SK-N-SH (cell line): ENCODE measurements around the gene ST8SIA4. TPM values are rescaled to one million over a fixed set of nuclear protein-coding genes. Genes with fewer than 3 reads are reported as not detected.

Experiments used
- CTCF ChIA-PET: fragments of 300-600, 350-600 bp; formaldehyde crosslinking; extraction: SDS; loops from one replicate; lab custom pipeline; 2021; lab: Yijun Ruan, JAX
- POLR2A ChIA-PET: fragments of 350-600 bp; sonication (Branson Sonifier 250); formaldehyde crosslinking; extraction: SDS; loops from one replicate; lab custom pipeline; 2020; ENCODE audit warnings: antibody characterized with exemption, inconsistent platforms; lab: Yijun Ruan, JAX
- DNase-seq: peaks from one replicate; pipeline ENCODE4 v3.0.0; 2012
- H2AFZ ChIP-seq: fragments of 200-600 bp; sonication (generic); 2 replicates; pipeline ENCODE4 v1.8.1; 2016; ENCODE audit warnings: antibody characterized with exemption, mild to moderate bottlenecking, low read depth
- H3F3A ChIP-seq: fragments of 200-600 bp; sonication (generic); replicated peaks from 2 replicates; pipeline ENCODE3; 2016; ENCODE audit warnings: antibody characterized with exemption, mild to moderate bottlenecking; ENCODE audit not compliant: insufficient read depth
- H3K27ac ChIP-seq, 2 experiments: fragments of 200-500 bp in 1 of 2; fragments of 200-600 bp in 1 of 2; sonication (Bioruptor generic) in 1 of 2; sonication (generic), shearing (Covaris generic) in 1 of 2; 2 replicates each; pipeline versions ENCODE4 v1.5.1 to v1.6.1; 2014 to 2016; ENCODE audit warnings: low read depth in 2 of 2, inconsistent platforms in 1 of 2, low read length in 1 of 2, mild to moderate bottlenecking in 1 of 2, mixed read lengths in 1 of 2
- H3K27me3 ChIP-seq: fragments of 200-600 bp; sonication (generic), shearing (Covaris generic); 2 replicates; pipeline ENCODE4 v1.6.1; 2016; ENCODE audit warnings: mixed run types; ENCODE audit not compliant: insufficient read depth
- H3K36me3 ChIP-seq, 2 experiments: fragments of 200-500 bp in 1 of 2; fragments of 200-600 bp in 1 of 2; sonication (Bioruptor generic) in 1 of 2; sonication (generic) in 1 of 2; replicated peaks in 1 of 2; 2 replicates each; pipeline versions ENCODE3 to v1.5.1; 2014 to 2016; ENCODE audit warnings: low read length in 1 of 2, mild to moderate bottlenecking in 1 of 2; ENCODE audit not compliant: insufficient read depth in 2 of 2, control insufficient read depth in 1 of 2
- H3K4me1 ChIP-seq, 2 experiments: fragments of 200-500 bp in 1 of 2; fragments of 200-600 bp in 1 of 2; sonication (Bioruptor generic) in 1 of 2; sonication (generic), shearing (Covaris generic) in 1 of 2; 2 replicates each; pipeline versions ENCODE4 v1.5.1 to v1.6.1; 2014 to 2016; ENCODE audit warnings: low read depth in 1 of 2, low read length in 1 of 2, mixed run types in 1 of 2; ENCODE audit not compliant: insufficient read depth in 2 of 2, control insufficient read depth in 1 of 2
- H3K4me2 ChIP-seq: fragments of 200-600 bp; sonication (generic), shearing (Covaris generic); 2 replicates; pipeline ENCODE4 v1.6.1; 2017; ENCODE audit warnings: mixed run types
- H3K4me3 ChIP-seq, 2 experiments: fragments of 200-500 bp in 1 of 2; fragments of 200-600 bp in 1 of 2; sonication (Bioruptor generic) in 1 of 2; sonication (generic), shearing (Covaris generic) in 1 of 2; 2 replicates each; pipeline versions ENCODE4 v1.5.1 to v1.8.1; 2014 to 2016; ENCODE audit warnings: low read depth in 2 of 2, inconsistent platforms in 1 of 2, low read length in 1 of 2, mild to moderate bottlenecking in 1 of 2, mixed read lengths in 1 of 2, moderate library complexity in 1 of 2
- H3K79me2 ChIP-seq: fragments of 200-600 bp; sonication (generic); 2 replicates; pipeline ENCODE4 v1.8.1; 2017; ENCODE audit warnings: mild to moderate bottlenecking; ENCODE audit not compliant: insufficient read depth
- H3K9ac ChIP-seq: fragments of 200-600 bp; sonication (generic); 2 replicates; pipeline ENCODE4 v1.6.1; 2017; ENCODE audit warnings: mixed run types
- H3K9me2 ChIP-seq: fragments of 200-600 bp; sonication (generic); 2 replicates; pipeline ENCODE4 v1.6.1; 2017; ENCODE audit warnings: mixed run types
- H3K9me3 ChIP-seq: fragments of 200-600 bp; sonication (generic); 2 replicates; pipeline ENCODE4 v1.6.1; 2017; ENCODE audit warnings: mixed run types, mild to moderate bottlenecking, moderate library complexity
- H4K20me1 ChIP-seq: fragments of 200-600 bp; sonication (generic); 2 replicates; pipeline ENCODE4 v1.6.1; 2017; ENCODE audit warnings: mild to moderate bottlenecking, mixed run types; ENCODE audit not compliant: insufficient read depth
- CTCF ChIP-seq: fragments of 200-600 bp; sonication (generic); IDR thresholded peaks from 2 replicates; pipeline ENCODE4 v1.6.1; 2017; ENCODE audit warnings: antibody characterized with exemption, mild to moderate bottlenecking, moderate library complexity
- EP300 ChIP-seq, 2 experiments: IDR thresholded peaks; 2 replicates each; pipeline versions ENCODE4 v1.4.0 to v1.6.1; 2012; ENCODE audit warnings: borderline replicate concordance in 1 of 2, low read depth in 1 of 2, low read length in 1 of 2
- FOSL2 ChIP-seq: IDR thresholded peaks from 2 replicates; pipeline ENCODE4 v1.4.0; 2012; ENCODE audit warnings: low read depth, mild to moderate bottlenecking, moderate library complexity, borderline replicate concordance
- NRF1 ChIP-seq: IDR thresholded peaks from 2 replicates; pipeline ENCODE4 v1.6.1; 2012; ENCODE audit warnings: low read depth, mild to moderate bottlenecking, low read length
- PBX3 ChIP-seq: IDR thresholded peaks from 2 replicates; pipeline ENCODE4; 2012
- POLR2AphosphoS5 ChIP-seq: IDR thresholded peaks from 2 replicates; pipeline ENCODE4 v1.6.1; 2012; ENCODE audit warnings: low read depth, low read length
- RAD21 ChIP-seq: IDR thresholded peaks from 2 replicates; pipeline ENCODE4 v1.6.1; 2012; ENCODE audit warnings: mild to moderate bottlenecking, low read length
- REST ChIP-seq: IDR thresholded peaks from 2 replicates; pipeline ENCODE4 v1.6.1; 2012; ENCODE audit warnings: mild to moderate bottlenecking, low read depth, low read length, moderate library complexity
- RFX5 ChIP-seq: IDR thresholded peaks from 2 replicates; pipeline ENCODE4 v1.6.1; 2012; ENCODE audit warnings: mild to moderate bottlenecking, improper control_type of control experiment, low read length
- SIN3A ChIP-seq: IDR thresholded peaks from 2 replicates; pipeline ENCODE4 v1.6.1; 2012; ENCODE audit warnings: low read depth, mild to moderate bottlenecking, low read length, moderate library complexity, borderline replicate concordance
- SMC3 ChIP-seq: IDR thresholded peaks from 2 replicates; pipeline ENCODE4 v1.6.1; 2012; ENCODE audit warnings: low read depth, low read length, improper control_type of control experiment
- TCF12 ChIP-seq: IDR thresholded peaks from 2 replicates; pipeline ENCODE4 v1.4.0; 2012
- TEAD4 ChIP-seq: IDR thresholded peaks from 2 replicates; pipeline ENCODE4 v1.4.0; 2012; ENCODE audit warnings: mild to moderate bottlenecking, borderline replicate concordance; ENCODE audit not compliant: insufficient read depth
- USF2 ChIP-seq: fragments of 150-350 bp; IDR thresholded peaks from 2 replicates; pipeline ENCODE4 v1.6.1; 2017; ENCODE audit warnings: antibody characterized with exemption, low read length, low read depth, borderline replicate concordance
- polyA plus RNA-seq, 3 experiments: library from polyadenylated mRNA; depleted of rRNA; stranded (reverse); fragments of >200 nt; gene quantifications; 2 replicates each; pipeline ENCODE4 v1.2.3, GENCODE V29; 2012

ST8SIA4 gene
- polyA plus RNA-seq, 1 of the 3 experiments (the other 2 are of a cell fraction), result 0.02 TPM

GRCh38 chr5:100762995-100763394, 140.1 kb downstream of the ST8SIA4 start (continued):
- TF ChIP-seq CTCF (no peak), SIN3A (no peak), SMC3 (no peak), NRF1 (no peak), TCF12 (no peak), TEAD4 (no peak), FOSL2 (no peak), REST (no peak), PBX3 (no peak), RFX5 (no peak)

GRCh38 chr5:100762108-100762507, 141.0 kb downstream of the ST8SIA4 start:
- ChIA-PET POLR2A (no interaction called here), CTCF (no interaction called here)
- no peak overlapping the region for H3K27ac ChIP-seq
- no peaks in the 10 kb centered on the region; a peak in 1 of 4 replicates for H3K4me1 ChIP-seq
- H3K9me2 ChIP-seq, result no peaks in the 10 kb centered on the region
- no peaks in the 10 kb centered on the region for H3F3A ChIP-seq
- H4K20me1 ChIP-seq, result no peaks in the 10 kb centered on the region
- DNase-seq, result no peak
- no peak for TF ChIP-seq POLR2AphosphoS5
- no peak for TF ChIP-seq USF2
- TF ChIP-seq REST, result no peak
- TF ChIP-seq EP300 (IDR thresholded peaks at IDR 0.05; ENCODE audit: borderline replicate concordance in 1 of 2, low read depth in 1 of 2, low read length in 1 of 2), result no peak
- no peak for TF ChIP-seq RAD21
- H3K4me3 ChIP-seq, result no peak overlapping the region
- no peak overlapping the region for H3K9ac ChIP-seq
- no peaks in the 10 kb centered on the region for H3K9me3 ChIP-seq
- no peak overlapping the region for H2AFZ ChIP-seq
- no peak overlapping the region for H3K4me2 ChIP-seq
- no peaks in the 10 kb centered on the region for H3K36me3 ChIP-seq
- H3K79me2 ChIP-seq, result no peaks in the 10 kb centered on the region
- no peaks in the 10 kb centered on the region for H3K27me3 ChIP-seq
